GM19328 (cell line): ENCODE results near the gene ROGDI.

Source experiments
- ATAC-seq: cut with Tn5 transposase; IDR thresholded peaks from one replicate; pipeline ENCODE4 v1.9.1; 2021; ENCODE audit warnings: mild to moderate bottlenecking, moderate library complexity; ENCODE audit not compliant: unreplicated experiment

ROGDI gene

GRCh38 chr16:4767872-4768548, 34.4 kb downstream of the ROGDI start:
- no peak for ATAC-seq

- peak; percentile 85 for ATAC-seq
Measured at GRCh38 chr16:4766875-4767628, 35.4 kb downstream of the ROGDI start, which contains the start of gene ZNF500. Gene ZNF500 (minus strand): TSS chr16:4767162. CDS start chr16:4765978, 1,184 bp downstream.

- no peak for ATAC-seq
Measured at GRCh38 chr16:4765511-4766474, 36.6 kb downstream of the ROGDI start.

GRCh38 chr16:4763791-4764190, 38.6 kb downstream of the ROGDI start:
- no peak for ATAC-seq

- ATAC-seq = no peak
Measured at GRCh38 chr16:4762205-4762604, 40.2 kb downstream of the ROGDI start.

GRCh38 chr16:4760221-4760910, 42.1 kb downstream of the ROGDI start:
- ATAC-seq = no peak

GRCh38 chr16:4755687-4756086, 46.7 kb downstream of the ROGDI start:
- no peak for ATAC-seq

GRCh38 chr16:4754865-4755264, 47.6 kb downstream of the ROGDI start:
- no peak for ATAC-seq

GRCh38 chr16:4753227-4753626, 49.2 kb downstream of the ROGDI start:
- no peak for ATAC-seq

GRCh38 chr16:4752351-4753100, 49.9 kb downstream of the ROGDI start:
- no peak for ATAC-seq

GRCh38 chr16:4750896-4751295, 51.5 kb downstream of the ROGDI start:
- ATAC-seq = no peak

GRCh38 chr16:4749700-4750257, 52.7 kb downstream of the ROGDI start:
- no peak for ATAC-seq

- no peak for ATAC-seq
Measured at GRCh38 chr16:4748682-4749411, 53.6 kb downstream of the ROGDI start.

GRCh38 chr16:4747906-4748681, 54.3 kb downstream of the ROGDI start:
- no peak for ATAC-seq

GRCh38 chr16:4746991-4747574, 55.4 kb downstream of the ROGDI start:
- no peak for ATAC-seq
